ENCODE data around the gene ZNF543.
A peak's percentile ranks its signal among the peaks of the same experiment; 100 is the strongest.
"Not testable (repeated sequence)": the region's sequence is repeated elsewhere in the genome, so short reads cannot be mapped to it uniquely, and the experiment has no call there.

ZNF543 gene

DNA sequence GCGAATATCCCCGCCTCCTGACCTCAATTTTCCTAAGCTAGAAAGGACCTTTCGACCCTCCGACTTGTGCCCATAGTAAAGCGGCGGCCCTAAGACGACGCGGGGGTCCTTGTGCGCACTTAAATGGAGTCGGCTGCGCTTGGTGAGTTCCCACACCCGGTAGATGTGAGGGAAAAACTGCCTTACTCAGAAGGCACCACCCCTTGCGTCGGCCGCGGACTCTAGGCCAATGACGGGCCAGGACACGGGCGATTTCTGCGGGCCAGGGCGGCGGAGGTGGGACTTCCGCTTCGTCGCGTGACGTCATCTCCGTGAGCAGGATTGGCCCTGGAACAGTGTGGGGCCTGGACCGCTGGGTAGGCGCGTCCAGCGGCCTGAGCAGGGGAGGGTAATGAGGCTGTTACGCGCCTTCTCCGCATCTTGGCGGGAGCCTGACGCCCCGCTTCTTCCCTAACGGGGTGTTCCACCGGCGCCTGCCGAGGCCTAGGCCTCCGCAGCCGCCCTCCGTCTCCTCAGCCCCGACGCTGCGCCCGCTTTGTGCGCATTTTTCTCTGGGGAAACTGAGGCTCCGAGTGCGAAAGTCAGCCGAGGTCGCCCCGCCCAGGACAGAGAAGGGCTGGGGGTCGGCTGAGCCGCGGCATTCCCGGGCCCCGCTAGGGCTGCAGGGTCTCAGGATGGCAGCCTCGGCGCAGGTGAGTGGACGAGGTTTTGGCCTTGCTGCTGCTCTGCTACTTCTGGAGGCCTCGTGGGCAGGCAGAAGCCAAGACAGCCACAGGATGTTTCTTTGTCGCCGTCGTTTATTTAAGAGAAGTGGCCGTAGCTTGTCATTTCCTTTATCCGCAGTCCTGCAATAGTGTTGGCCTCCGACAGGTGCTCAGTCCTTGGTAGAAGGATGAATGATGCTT, at the start of gene ZNF543:
Gene ZNF543, plus strand, starts transcription at position 293 of the 905 bp plus-strand sequence. Its CDS starts 382 bp downstream, at position 675.
- DNase-seq, result peak; percentile 90

DNA sequence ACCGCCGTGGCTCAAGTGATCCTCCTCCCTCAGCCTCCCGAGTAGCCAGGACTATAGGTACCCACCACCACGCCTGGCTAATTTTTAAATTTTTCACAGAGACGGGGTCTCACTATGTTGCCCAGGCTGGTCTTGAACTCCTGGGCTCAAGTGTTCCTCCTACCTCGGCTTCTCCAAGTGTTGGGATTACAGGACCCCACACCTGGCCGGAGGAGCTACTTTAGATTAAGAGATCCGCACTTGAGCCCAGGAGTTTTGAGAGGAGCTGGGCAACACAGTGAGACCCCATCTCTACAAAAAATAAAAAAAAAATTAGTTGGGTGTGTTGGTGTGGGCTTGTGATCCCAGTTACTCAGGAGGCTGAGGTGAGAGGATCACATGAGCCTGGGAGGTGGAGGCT, 49.0 kb upstream of the ZNF543 start:
- DNase-seq, result no peak

DNA sequence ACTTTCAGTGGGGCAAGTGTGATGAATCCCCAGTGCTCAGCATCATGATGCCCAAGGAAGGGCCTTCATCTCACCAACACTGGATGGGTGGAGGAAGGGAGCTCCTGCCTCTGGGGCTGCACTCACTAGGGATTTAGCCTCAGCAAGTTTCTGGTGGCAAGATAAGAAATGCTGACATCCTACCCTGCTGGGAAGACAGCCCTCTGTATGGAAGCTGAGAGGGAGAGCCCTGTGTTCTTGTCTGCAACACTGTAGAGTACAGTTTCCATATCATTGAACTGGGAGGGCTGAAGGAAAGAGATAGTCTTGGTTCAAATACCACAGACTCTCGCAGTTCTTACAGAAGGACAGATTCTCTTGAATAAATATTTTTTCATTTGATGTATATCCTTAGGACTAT, 47.3 kb upstream of the ZNF543 start:
- no peak for DNase-seq

DNA sequence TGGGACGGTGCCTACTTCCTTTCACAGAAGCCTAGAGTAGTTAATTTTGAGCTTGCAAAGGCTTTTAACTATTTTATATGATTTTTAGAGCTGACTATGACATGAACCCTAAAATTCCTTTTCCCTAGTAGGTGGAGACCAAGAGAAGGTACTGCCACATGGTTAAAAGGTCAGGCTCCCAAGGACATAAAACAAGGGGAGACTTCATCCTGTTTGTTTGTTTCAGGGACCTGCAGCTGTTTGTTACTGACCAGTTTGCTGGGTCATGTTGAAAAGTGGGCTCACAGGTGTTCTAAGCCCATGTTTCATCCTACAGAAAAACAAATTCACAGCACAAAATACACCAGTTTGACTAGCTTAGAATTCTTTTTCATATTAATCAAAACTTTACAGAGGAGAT, 43.8 kb upstream of the ZNF543 start:
- no peak for DNase-seq

DNA sequence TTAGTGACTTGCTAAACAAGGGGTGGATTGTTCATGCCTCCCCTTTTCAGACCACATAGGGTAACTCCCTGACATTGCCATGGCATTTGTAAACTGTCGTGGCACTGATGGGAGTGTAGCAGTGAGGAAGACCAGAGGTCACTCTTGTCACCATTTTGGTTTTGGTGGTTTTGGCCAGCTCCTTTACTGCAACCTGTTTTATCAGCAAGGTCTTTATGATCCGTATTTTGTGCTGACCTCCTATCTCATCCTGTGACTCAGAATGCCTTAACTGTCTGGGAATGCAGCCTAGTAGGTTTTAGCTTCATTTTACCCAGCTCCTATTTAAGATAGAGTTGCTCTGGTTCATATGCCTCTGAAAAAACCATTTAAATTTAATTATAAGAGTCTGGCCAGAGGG, 41.8 kb upstream of the ZNF543 start:
- DNase-seq, result not testable (repeated sequence)

DNA sequence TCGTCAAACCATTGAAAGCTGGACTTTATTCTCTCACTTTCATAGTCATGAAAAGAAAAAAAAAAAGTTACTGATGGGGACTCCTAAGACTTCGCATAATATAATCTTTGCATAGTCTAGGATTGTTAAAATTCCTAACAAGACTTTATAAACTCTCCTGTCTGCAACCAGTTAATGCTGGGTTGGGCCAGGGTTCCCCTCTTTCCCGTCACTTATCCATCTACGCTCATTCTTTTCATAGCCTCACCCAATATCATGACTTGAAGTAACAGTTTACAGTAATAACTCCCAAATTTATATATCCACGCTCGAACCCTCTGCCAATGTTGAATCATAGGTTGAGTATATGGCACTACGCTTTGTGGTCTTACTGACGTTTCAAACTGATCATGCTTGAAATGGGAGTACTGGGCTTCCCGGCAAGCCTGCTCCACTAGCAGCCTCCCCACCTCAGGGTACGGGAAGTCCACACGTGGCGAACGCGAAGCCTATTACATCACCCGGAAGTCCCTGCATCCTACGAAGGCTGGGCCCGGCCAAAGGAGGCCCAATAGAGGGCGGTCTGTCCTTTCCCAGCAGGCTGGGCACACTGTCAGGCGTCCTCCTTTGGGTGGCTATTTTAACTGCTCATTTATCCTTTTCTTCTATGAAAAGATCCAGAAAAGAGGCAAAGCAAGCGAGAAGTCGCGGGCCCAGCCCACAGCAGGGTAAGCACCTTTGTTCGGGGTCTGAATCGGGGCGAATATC, 40.7 kb upstream of the ZNF543 start:
- peak; percentile 77 for DNase-seq

DNA sequence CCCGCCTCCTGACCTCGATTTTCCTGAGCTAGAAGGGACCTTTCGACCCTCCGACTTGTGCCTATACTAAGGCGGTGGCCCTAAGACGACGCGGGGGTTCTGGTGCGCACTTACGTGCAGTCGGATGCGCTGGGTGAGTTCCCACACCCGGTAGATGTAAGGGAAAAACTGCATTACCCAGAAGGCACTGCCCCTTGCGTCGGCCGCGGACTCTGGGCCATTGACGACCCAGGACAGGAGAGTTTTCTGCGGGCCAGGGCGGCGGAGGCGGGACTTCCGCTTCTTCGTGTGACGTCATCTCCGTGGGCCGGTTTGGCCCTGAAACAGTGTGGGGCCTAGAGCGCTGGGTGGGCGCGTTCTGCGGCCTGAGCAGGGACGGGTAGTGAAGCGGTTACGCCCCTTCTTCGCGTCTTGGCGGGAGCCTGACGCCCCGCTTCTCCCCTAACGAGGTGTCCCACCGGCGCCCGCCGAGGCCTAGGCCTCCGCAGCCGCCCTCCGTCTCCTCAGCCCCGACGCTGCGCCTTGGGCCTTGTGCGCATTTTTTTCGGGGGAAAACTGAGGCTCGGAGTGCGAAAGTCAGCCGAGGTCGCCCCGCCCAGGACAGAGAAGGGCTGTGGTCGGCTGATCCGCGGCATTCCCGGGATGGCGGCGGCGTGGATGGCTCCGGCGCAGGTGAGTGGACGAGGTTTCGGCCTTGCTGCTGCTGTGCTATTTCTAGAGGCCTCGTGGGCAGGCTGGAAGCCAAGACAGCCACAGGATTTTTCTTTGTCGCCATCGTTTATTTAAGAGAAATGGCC, 39.9 kb upstream of the ZNF543 start, which contains the start of gene ZNF460:
Gene ZNF460, plus strand, starts transcription at position 321 of the 797 bp plus-strand sequence. Its CDS starts 322 bp downstream, at position 643.
- peak; percentile 88 for DNase-seq

DNA sequence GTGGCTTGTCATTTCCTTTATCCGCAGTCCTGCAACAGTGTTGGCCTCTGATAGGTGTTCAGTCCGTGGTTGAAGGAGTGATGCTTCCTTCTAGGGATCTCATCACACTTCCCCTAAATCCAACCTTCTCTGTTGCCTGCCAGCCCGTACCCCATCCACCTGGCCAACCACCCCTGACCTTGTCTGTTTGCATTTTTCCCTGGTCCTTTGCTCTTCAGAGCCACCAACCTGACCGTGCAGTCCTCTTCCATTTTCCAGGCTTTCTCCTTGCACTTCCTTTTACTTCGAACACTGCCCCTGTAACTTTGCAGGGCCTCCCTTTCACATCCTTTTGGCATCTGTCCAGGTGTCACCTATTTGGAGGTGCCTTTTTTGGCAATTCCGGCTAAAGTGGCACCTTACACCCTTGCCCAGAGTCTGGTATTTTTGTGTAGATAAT, 39.3 kb upstream of the ZNF543 start:
- DNase-seq, result no peak

DNA sequence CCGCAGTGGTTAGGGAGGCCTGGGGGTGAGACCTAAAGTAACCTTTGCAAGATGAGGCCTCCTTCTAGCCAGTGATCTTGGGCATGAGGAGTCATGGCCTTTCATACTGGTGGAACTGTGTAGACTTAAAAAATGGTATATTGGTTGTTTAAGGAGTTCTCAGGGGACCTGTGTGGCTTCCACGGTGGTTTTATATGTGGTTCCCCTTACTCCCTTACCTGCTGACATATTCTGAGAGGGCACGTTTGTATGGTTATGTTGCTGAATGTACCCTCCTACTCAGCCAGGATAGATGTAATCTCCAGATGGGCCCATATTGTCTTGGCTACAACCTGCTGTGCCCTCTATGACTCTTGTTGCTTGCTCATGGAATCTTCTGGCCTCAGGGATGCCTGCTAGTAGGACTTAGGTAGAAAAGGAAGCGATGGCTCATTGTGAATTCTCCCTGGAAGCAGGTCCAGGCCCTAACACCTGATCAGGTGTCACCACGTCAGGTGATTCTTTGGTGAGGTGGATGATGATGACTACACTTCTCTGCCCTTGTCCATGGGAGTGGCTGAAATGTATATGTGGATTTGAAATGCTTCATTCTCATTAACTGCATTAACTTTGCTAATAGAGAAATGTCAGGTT, 38.1 kb upstream of the ZNF543 start:
- no peak for DNase-seq

DNA sequence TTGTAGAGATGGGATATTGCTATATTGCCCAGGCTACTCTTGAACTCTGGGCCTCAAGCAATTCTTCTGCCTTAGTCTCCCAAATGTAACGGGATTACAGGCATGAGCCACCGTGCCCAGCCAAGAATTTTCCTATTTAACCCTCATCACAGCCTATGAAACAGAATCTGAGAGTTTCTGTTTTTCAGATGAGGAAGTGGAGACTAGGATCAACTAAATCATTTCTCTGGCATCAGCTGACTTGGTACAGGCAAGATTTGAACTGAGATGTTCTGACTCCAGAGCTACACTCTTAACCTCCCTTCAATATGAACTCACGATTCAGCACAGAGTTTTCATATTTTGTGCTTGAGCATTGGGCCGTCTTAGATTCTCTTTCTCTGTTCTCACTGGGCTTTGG, 31.9 kb upstream of the ZNF543 start:
- no peak for DNase-seq

DNA sequence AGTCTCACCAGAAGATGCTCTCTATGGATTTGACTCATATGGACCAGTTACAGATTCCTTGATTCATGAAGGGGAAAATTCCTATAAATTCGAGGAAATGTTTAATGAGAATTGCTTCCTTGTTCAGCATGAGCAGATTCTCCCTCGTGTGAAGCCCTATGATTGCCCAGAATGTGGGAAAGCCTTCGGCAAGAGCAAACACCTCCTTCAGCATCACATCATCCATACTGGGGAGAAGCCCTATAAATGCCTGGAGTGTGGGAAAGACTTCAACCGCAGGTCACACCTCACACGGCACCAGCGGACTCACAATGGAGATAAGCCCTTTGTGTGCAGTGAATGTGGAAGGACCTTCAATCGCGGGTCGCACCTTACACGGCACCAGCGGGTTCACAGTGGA, 29.3 kb upstream of the ZNF543 start:
- no peak for DNase-seq

DNA sequence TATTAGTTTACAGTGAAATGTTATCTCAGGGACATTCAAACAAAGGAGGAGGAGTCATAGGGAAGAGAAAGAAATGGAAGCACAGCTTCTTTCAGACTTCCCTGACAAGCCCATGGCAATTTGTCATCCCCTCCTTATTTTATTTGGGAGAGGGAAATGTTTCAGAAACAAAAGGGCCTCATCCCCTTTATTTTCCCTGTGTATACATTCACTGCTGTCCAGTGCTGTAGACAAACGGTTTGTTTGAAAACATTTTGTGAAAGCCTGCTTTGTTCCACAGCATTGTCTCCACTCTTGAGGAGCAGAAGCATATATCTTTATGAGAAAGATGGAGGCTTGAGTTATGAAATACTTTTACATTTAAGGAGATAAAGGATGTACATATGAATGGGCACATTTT, 27.7 kb upstream of the ZNF543 start:
- DNase-seq, result no peak

DNA sequence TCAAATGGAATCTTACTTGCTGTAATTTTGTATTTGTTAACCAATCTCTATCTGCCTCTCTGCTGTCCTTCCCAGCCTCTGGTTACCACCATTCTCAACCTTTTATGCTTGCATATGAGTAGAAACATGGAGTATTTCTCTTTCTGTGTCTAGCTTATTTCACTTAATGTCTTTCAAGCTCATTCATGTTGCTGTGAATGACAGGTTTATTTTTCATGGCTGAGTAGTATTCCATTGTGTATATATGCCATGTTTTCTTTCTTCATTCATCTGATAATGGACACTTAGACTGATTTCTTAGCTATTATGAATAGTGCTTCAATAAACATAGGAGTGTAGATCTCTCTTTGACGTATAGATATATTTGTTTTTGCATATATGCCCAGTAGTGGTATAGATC, 26.6 kb upstream of the ZNF543 start:
- DNase-seq, result no peak

DNA sequence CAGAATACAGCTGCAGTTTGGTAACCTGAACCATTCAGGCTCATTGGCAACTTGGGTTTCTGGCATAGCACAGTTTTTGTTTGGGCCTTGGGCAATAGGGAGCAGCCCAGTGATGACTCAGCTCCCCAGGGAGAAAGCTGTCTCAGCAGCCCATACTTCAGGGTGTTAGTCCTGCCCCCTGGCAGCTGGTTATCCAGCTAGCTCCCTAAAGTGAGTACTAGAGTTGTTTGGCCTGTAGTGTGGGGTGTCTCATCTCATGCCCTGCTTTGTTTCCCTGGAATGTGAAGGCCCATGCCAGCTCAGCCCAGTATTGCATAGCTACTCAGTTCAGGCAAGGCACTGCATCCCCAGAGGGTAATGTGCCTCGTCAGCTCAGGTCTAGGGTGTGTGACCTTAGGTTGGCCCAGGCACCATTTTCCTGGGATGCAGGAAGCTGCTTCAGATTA, 18.2 kb upstream of the ZNF543 start:
- no peak for DNase-seq

DNA sequence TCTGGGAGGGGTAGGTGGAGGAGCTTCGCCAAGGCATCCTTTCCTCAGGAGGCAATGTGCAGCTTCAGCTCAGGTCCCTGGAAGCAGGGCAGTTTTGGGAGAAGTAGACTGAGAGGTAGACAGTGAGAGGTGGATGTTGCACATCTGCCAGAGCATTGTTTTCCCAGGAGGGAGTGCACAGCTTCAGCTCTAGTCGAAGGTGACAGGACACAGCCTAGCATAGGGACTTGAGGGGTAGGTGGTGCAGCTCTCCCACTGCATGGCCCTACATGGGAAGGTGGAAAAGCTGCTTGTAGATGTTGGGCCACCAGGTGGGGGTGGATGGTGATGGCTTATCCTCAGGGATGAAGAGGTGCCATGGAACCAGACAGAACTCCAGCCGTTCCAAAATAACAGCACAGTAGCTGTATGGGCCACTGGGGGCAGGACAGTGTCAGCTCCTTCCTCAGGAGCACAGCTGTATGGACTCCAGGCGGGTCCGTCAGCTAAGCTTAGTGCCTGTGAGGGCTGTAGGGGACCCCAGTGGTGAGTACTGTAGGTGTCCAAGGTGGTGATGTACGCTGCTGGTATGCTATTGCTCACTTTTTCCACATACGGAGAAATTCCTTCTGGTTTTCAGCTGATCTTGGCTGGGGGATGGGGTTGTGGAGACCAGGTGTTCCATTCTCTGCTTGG, 17.4 kb upstream of the ZNF543 start:
- DNase-seq, result no peak

DNA sequence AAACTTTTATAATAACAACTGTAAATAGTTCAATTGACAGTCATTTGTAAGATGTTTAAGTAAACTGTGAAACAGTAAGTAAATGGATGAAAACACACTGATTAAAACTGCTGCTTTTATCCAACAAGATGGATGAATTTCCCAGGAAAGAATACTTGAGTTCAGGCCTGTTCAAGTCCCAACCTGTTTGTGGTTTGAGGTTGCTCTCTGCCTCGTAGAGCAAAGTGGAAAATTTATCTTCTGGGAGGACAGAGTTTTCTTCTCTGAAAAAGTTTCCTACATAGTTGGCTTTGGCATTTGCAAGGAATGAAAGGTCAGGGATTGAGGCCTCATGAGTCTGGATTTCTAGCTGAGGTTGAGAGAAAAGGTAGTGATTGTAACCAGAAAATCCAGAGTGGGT, 15.2 kb upstream of the ZNF543 start:
- no peak for DNase-seq

DNA sequence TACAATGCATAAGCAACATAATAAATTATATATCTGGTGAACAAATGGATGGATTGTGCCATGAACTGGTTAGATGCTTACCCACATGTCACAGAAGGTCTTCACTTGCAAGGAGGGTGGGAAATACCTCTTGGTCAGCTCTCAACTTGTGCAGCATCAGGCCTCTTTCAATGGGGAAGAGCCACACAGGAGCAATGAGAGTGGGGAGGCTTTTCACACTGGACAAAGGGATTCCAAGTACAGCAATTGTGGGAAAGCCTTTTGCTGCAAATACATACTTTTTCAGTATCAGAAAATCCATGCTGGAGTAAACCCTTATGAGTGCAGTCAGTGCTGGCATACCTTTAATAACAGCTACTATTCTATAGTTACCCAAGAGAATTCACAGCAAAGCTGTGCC, 11.8 kb upstream of the ZNF543 start:
- no peak for DNase-seq

DNA sequence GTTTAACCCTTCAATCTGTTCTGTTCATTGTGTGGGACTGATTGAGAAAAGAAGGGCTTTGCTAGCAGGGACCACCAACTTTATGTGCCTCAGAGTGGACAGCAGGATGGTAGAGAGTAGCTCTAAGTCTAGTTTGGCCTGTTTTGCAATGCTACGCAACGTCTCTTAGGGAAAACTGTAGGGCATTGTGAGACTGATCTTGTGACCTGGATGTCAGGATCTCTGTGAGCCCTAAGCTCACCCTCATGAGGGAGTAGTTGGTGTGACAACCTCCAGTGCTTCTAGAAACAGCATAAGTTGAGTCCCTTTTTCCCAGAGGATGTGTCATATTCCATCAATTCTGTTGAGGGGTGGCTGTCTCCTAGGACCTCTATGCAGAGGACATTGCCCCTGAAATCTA, 9.5 kb upstream of the ZNF543 start:
- DNase-seq, result no peak

DNA sequence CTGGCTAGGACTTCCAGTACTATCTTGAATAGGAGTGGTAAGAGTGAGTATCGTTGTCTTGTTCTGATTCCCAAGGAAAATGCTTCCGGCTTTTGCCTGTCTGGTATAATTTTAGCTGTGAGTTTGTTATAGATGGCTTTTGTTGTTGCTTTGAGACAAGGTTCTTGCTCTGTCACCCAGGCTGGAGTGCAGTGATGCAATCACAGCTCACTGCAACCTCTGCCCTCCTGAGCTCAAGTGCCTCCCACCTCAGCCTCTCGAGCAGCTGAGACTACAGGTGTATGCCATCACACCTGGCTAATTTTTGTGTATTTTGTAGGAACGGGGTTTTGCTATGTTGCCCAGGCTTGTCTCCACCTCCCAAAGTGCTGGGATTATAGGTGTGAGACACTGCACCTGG, 6.1 kb upstream of the ZNF543 start:
- DNase-seq, result no peak

DNA sequence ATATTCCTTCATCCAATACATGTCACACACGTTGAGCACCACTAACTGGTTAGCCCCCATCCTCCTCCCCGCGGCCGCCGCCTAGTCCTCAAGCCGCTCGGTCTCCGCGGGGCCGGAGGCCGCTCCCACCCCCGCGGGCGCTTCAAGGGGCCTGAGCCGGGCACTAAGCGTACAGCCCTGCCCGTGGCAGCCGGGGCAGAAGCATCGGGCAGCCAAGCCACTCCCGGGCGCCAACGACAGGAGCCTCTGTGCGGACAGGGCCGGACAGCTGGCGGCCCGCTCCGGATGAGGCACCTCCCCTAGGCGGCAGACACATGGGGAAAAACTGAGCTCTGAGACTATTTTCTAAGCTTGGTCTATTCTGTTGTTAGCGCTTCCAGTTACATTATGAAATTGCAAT, 2.8 kb upstream of the ZNF543 start:
- no peak for DNase-seq

DNA sequence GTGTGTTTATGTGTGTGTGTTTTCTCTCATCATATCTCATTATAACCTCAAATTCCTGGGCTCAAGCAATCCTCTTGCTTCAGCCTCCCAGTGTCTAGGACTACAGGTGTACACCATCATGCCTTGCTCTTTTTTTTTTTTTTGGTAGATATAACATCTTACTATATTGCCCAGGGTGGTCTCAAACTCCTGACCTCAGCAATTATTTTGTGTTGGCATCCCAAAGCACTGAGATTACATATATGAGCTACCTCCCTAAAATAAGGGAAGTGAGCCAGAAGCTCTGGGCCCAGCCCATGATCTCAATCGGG, 448 bp upstream of the ZNF543 start:
- no peak for DNase-seq

DNA sequence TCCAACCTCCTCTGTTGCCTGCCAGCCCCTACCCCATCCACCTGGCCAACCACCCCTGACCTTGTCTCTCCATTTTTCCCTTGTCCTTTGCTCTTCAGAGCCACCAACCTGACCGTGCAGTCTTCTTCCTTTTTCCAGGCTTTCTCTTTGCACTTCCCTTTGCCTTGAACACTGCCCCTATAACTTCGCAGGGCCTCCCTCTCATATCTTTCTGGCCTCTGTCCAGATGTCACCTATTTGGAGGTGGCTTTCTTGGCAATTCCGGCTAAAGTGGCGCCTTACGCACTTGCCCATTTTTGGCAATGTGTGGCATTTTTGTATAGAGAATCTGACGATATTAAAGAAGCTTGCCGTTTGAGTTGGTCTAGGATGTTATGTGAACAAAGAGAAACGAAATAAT, 844 bp downstream of the ZNF543 start:
- no peak for DNase-seq
